GM18867 (cell line): ENCODE results near the gene TINCR.

Experiments used
- ATAC-seq: cut with Tn5 transposase; IDR thresholded peaks from one replicate; pipeline ENCODE4 v1.9.1; 2021; ENCODE audit warnings: mild to moderate bottlenecking, moderate library complexity; ENCODE audit not compliant: unreplicated experiment

TINCR gene

GRCh38 chr19:5590151-5590864 lies 22.6 kb upstream of the TINCR start:
- ATAC-seq = no peak

GRCh38 chr19:5588906-5589676 lies 21.3 kb upstream of the TINCR start:
- no peak for ATAC-seq

- no peak for ATAC-seq
Measured at GRCh38 chr19:5588441-5588840, 20.7 kb upstream of the TINCR start.

GRCh38 chr19:5587661-5588060 lies 19.9 kb upstream of the TINCR start:
- ATAC-seq = no peak

- no peak for ATAC-seq
Measured at GRCh38 chr19:5587071-5587455, 19.3 kb upstream of the TINCR start.

GRCh38 chr19:5586300-5587070 lies 18.7 kb upstream of the TINCR start:
- ATAC-seq = no peak

- no peak for ATAC-seq
Measured at GRCh38 chr19:5585461-5586299, 17.9 kb upstream of the TINCR start.

GRCh38 chr19:5580161-5580571 lies 12.4 kb upstream of the TINCR start:
- ATAC-seq = no peak

- no peak for ATAC-seq
Measured at GRCh38 chr19:5579697-5580096, 11.9 kb upstream of the TINCR start.

- ATAC-seq = no peak
Measured at GRCh38 chr19:5579286-5579685, 11.5 kb upstream of the TINCR start.

GRCh38 chr19:5578097-5578846 lies 10.5 kb upstream of the TINCR start:
- no peak for ATAC-seq

- ATAC-seq = no peak
Measured at GRCh38 chr19:5575590-5575989, 7.8 kb upstream of the TINCR start.

GRCh38 chr19:5572556-5573286 lies 5.0 kb upstream of the TINCR start:
- ATAC-seq = no peak

GRCh38 chr19:5571777-5572176 lies 4.0 kb upstream of the TINCR start:
- no peak for ATAC-seq

- ATAC-seq = no peak
Measured at GRCh38 chr19:5567970-5568407, 236 bp upstream of the TINCR start.

- ATAC-seq = no peak
Measured at GRCh38 chr19:5564930-5565329, 2.8 kb downstream of the TINCR start.

GRCh38 chr19:5563935-5564612 lies 3.7 kb downstream of the TINCR start:
- ATAC-seq = no peak

- no peak for ATAC-seq
Measured at GRCh38 chr19:5563008-5563431, 4.7 kb downstream of the TINCR start.

GRCh38 chr19:5562280-5562679 lies 5.5 kb downstream of the TINCR start:
- ATAC-seq = no peak
